Stimulated activated CD8-positive, alpha-beta memory T cell treated with anti-CD3 and anti-CD28 coated beads, Interleukin-15, amount 100 ng/mL, for 48 hours (primary cell): Measurements from ENCODE around the gene NAGS.
"Not testable (repeated sequence)": the region's sequence is repeated elsewhere in the genome, so short reads cannot be mapped to it uniquely, and the experiment has no call there.

Source experiments
- DNase-seq, 2 donors: peaks; one replicate each; pipeline ENCODE4 v3.0.0-alpha.2; 2020; ENCODE audit warnings: low read depth in 2 of 2

Gene NAGS

GRCh38 chr17:44004077-44004760, at the start of gene NAGS:
Gene NAGS, plus strand, starts transcription at chr17:44004622. Its CDS starts 42 bp downstream, at chr17:44004664.
- DNase-seq, result no peak

- no peak for DNase-seq
Measured at GRCh38 chr17:43956222-43956621, 48.2 kb upstream of the NAGS start.

GRCh38 chr17:43958748-43959352, 45.6 kb upstream of the NAGS start:
- DNase-seq, result no peak

GRCh38 chr17:43961292-43961691, 43.1 kb upstream of the NAGS start:
- not testable (repeated sequence) for DNase-seq

GRCh38 chr17:43961954-43962353, 42.5 kb upstream of the NAGS start:
- no peak for DNase-seq

- no peak for DNase-seq
Measured at GRCh38 chr17:43962479-43962878, 41.9 kb upstream of the NAGS start.

GRCh38 chr17:43966276-43966675, 38.1 kb upstream of the NAGS start:
- no peak for DNase-seq

- no peak for DNase-seq
Measured at GRCh38 chr17:43967251-43967875, 37.1 kb upstream of the NAGS start.

- no peak for DNase-seq
Measured at GRCh38 chr17:43970366-43970765, 34.1 kb upstream of the NAGS start.

GRCh38 chr17:43971436-43971835, 33.0 kb upstream of the NAGS start:
- not testable (repeated sequence) for DNase-seq

- DNase-seq, result not testable (repeated sequence)
Measured at GRCh38 chr17:43972444-43973212, 31.8 kb upstream of the NAGS start.

- no peak for DNase-seq
Measured at GRCh38 chr17:43974382-43975266, 29.8 kb upstream of the NAGS start.

GRCh38 chr17:43975898-43976297, 28.5 kb upstream of the NAGS start:
- no peak for DNase-seq

- no peak for DNase-seq
Measured at GRCh38 chr17:43976963-43977837, 27.2 kb upstream of the NAGS start.

- no peak for DNase-seq
Measured at GRCh38 chr17:43978078-43978477, 26.3 kb upstream of the NAGS start.

GRCh38 chr17:43979011-43979410, 25.4 kb upstream of the NAGS start:
- DNase-seq, result no peak

- no peak for DNase-seq
Measured at GRCh38 chr17:43979671-43980070, 24.8 kb upstream of the NAGS start.

GRCh38 chr17:43982171-43982570, 22.3 kb upstream of the NAGS start:
- DNase-seq, result no peak

GRCh38 chr17:43983196-43983514, 21.3 kb upstream of the NAGS start:
- no peak for DNase-seq
